PC-9 (cell line): ENCODE data around the gene LHX4.

Experiments used
- CTCF ChIP-seq: fragments of 200-600 bp; sonication (generic); conservative IDR thresholded peaks from 2 replicates; pipeline ENCODE4 v1.6.1; 2017; ENCODE audit warnings: mixed run types, antibody characterized with exemption, mild to moderate bottlenecking, moderate library complexity
- EZH2 ChIP-seq: fragments of 200-600 bp; sonication (generic); IDR thresholded peaks from 2 replicates; pipeline ENCODE4 v1.8.0; 2017; ENCODE audit warnings: antibody characterized with exemption, low read depth

GRCh38 chr1:180185971-180186645, 44.0 kb upstream of the LHX4 start:
- no peak for TF ChIP-seq CTCF
- TF ChIP-seq EZH2, result no peak
